CD4-positive, alpha-beta T cell treated with Interleukin-2 at 100 ng/mL for 4 hours (primary cell): ENCODE measurements around the gene RRAD.

Source experiments
- DNase-seq: peaks from one replicate; pipeline ENCODE4 v3.0.0-alpha.2; 2020; ENCODE audit warnings: low spot score

Gene RRAD

GRCh38 chr16:66881014-66881417, 44.3 kb downstream of the RRAD start:
- DNase-seq = no peak

DNA sequence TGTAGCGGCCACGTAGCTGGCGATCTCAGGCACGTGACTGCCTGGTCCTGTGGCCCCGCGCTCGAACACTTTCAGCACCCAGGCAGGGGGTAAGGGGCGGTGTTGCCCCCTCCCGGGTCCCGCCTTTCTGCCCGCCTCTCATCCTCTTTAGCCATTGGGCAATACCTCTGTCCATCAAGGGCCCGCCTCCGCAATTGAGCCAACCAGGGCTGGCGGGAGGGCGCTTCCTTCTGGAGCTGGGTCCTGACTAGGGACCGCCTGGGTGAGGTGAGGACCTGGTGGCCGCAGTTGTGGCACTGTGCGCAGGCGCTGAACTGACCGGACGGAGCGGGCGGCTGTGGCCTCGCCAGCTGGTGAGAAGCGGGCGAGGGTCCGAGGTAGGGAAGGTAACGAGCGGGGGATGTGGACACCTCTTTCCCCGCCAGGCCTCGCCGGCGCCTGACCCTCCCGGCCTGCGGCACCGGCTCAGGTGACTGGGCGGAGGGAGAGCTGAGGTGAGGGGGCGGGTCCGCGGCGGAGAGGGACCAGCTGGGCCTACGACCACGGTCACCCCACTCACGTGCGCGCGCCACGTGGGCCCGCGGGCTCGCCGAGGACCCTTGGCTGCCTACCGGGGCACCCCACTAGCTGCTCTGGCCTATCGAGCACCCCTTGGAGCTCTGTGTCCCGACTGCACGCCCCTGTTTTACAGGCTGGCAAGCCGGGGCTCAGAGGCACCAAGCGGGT, 44.9 kb downstream of the RRAD start, which contains the start of gene PDP2:
Gene PDP2 (plus strand): TSS at position 228 of the 726 bp plus-strand sequence. CDS start 3,770 bp downstream, outside the sequence.
- peak; percentile 94 for DNase-seq

DNA sequence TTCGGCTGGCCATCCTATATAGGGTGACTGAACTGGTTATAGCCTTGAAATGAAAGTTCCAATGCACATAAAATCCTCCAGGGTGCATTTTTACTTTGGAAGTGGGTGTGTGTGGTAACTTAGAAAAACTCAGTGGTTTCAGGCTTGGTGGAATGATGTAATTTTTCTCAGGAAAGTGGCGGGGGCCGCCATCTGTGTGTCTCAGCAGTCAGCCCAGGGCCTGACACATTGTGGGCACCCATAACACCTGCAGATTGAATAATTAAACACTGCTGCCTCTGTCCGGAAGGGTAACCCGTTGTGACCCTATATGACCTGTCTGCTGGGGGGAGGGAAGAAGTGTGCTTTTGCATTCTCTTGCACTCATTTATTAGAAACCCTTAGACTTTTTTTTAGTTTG, 47.3 kb downstream of the RRAD start:
- peak; percentile 44 for DNase-seq

DNA sequence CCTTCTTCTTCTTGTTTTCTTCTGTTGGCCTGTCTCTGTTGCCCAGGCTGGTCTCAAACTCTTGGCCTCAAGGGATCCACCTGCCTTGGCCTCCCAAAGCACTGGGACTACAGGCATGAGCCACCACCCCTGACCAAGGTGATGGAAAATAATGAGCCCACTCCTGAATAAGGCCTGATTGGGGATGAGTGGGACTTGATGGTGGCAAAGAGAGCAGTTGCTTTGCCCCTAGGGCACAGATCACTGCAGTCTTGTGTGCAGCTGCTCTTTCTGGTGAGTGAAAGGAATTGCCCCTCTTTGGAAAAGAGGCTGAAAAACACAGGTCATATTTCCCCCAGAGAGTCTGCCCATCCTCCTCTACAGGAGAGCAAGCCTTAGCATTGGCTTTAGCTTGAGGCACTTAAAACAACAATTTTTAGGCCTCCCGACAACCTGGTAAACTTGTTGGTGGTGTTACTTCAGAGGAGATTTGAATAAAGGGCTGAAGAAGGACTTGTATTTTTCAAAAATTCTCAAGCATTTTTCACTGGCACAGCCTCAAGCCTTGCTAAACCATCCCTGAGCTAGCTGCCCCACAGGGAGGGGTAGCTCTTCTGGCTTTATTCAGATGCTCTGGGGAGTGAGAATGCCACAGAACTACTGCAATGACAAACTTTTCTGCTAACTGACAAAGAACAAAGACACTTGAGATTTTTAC, 51.1 kb downstream of the RRAD start:
- no peak for DNase-seq

DNA sequence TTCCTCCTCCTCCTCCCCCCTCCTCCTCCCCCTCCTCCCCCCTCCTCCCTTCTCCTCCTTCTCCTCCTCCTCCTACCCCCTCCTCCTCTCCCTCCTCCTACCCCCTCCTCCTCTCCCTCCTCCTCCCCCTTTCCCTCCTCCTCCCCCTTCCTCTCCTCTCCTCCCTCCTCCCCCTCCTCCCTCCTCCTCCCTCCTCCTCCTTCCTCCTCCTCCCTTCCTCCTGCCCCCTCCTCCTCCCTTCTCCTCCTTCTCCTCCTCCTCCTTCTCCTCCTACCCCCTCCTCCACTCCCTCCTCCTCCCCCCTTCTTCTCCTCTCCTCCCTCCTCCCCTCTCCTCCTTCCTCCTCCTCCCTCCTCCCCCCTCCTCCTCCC, 51.7 kb downstream of the RRAD start:
- no peak for DNase-seq

GRCh38 chr16:66872943-66873684, 52.2 kb downstream of the RRAD start:
- DNase-seq = peak; percentile 94

DNA sequence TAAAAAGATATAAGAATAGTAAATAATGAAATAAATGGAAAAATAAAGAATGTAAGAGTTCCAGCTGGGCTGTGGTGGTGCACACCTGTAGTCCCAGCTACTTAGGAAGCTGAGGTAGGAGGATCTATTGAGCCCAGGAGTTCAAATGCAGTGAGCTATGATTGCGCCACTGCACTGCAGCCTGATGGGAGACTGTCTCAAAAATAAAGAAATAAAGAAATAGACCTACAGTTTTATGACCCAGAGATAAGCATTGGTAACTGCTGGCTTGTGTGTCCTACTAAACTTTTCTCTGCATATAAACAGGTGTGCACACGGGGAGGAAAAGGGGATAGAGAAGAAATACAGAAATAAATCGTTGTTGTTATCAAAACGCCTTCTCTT, 52.8 kb downstream of the RRAD start:
- no peak for DNase-seq

- no peak for DNase-seq
Measured at GRCh38 chr16:66871840-66872239, 53.5 kb downstream of the RRAD start.
